Pulmonary artery endothelial cell (primary cell): ENCODE data around the gene SCGB2A2. TPM values are rescaled to one million over a fixed set of nuclear protein-coding genes. Genes with fewer than 3 reads are reported as not detected.

Source experiments
- DNase-seq: peaks from one replicate; pipeline ENCODE4 v3.0.0-alpha.2; 2011; ENCODE audit warnings: low read depth, low spot score
- total RNA-seq: library from RNA; depleted of rRNA; stranded (reverse); fragments of >200 nt; gene quantifications from 2 replicates; pipeline ENCODE4 v1.2.3, GENCODE V29; 2014

Gene SCGB2A2
- total RNA-seq, 1 donor from 2014 or later, result not detected

DNA sequence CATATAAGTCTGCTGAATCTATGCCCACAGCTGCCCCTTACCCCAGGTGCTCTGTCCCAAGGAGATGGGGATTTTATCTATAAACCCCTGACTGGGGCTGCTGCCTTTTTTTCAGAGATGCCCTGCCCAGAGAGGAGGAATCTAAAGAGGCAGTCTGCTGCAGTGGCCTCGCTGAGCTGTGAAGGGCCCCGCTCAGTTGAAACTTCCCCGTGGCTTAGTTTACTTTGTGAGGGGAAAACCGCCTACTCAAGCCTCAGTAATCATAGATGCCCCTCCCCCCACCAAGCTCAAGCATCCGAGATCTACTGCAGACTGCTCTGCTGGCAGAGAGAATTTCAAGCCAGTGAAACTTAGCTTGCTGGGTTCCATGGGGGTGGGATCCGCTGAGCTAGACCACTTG lies 36.3 kb downstream of the SCGB2A2 start:
- no peak for DNase-seq

DNA sequence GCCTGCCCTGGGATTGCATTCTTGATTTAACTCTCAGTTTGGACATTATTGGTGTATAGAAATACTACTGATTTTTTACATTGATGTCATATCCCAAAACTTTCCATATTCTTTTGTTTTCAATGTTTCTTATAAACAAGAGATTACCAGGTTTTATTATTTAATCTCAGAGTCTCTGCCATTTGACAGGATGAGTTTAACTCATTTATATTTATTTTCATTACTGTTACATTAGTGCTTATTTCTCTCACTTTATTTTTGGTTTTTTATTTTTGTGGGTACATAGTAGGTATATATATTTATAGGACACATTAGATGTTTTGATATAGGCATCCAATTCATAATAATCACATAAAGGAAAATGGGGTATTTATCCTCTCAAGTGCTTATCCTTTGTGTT lies 38.0 kb downstream of the SCGB2A2 start:
- DNase-seq, result no peak

DNA sequence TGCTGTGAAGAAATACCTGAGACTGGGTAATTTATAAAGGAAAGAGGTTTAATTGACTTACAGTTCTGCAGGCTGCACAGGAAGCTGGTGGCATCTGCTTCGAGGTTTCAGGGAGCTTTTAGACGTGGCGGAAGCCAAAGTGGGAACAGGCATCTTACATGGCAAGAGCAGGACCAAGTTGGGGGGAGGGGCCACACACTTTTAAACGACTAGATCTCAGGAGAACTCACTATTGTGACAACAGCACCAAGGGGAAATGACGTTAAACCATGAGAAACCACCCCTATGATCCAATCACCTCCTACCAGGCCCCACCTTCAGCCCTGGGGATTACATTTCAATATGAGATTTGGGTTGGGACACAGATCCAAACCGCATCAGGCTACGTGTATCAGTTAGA lies 40.0 kb downstream of the SCGB2A2 start:
- no peak for DNase-seq

- no peak for DNase-seq
Measured at GRCh38 chr11:62315431-62315830, 45.5 kb downstream of the SCGB2A2 start.

- DNase-seq, result no peak
Measured at GRCh38 chr11:62322524-62322923, 52.6 kb downstream of the SCGB2A2 start.

Other genes starting within 250 kb of the SCGB2A2 start
- gene INCENP, start 146.1 kb upstream of the SCGB2A2 start, total RNA-seq, result 28.5 and 66.7 TPM in 2 replicates
- gene SCGB1D1, start 79.9 kb upstream of the SCGB2A2 start, total RNA-seq, result not detected in 2 replicates
- not detected in 2 replicates for gene SCGB2A1, start 61.5 kb upstream of the SCGB2A2 start, total RNA-seq
- gene SCGB1D2, start 27.9 kb upstream of the SCGB2A2 start, total RNA-seq, result not detected in 2 replicates
- not detected in 2 replicates for gene SCGB1D4, start 28.9 kb downstream of the SCGB2A2 start, total RNA-seq
- 62.6 and 134 TPM in 2 replicates for gene ASRGL1, start 67.3 kb downstream of the SCGB2A2 start, total RNA-seq
- gene SCGB1A1, start 148.9 kb downstream of the SCGB2A2 start, total RNA-seq, result not detected in 2 replicates